ENCODE results near the gene PLXDC1.

The PLXDC1 gene

DNA sequence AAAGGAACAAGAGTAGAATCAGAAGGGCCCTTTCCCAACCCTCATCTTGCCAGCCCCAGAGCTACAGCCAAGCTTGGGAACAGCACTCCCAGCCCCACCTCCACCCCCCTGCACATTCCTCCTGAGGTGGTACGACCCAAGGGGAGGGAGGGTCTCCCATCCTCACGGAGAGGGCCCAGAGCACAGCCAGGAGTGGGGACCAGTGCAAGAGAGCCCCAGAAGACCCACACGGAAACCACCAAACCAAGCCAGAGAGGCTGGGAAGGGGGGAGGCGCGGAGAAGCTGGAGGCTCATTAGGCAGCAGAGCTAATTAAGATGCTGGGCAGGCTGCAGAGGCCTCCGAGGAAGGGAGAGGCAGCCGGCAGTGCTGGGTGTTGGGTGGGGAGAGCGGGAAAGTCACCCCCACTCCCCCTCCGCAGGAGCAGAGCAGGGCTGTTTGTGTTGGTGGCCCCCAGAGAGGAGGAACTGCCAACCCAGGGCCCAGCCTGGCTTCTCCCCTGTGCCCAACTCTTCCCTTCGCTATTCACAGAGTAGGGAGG, 43.6 kb upstream of the PLXDC1 start:
- Histone ChIP-seq H3K9me3 (ENCODE audit: insufficient read depth, low read depth, low read length) (no peaks in the 10 kb centered on the region), H3K36me3 (ENCODE audit: insufficient read depth, low read length) (peaks cover 41% of the 10 kb centered on the region), H3K27ac (ENCODE audit: low read depth, low read length) (peak overlapping the region; percentile 14), H3K4me1 (ENCODE audit: insufficient read depth, low read length) (peaks cover 18% of the 10 kb centered on the region), H3K4me3 (ENCODE audit: low read length) (peak overlapping the region; percentile 79), H3K9ac (ENCODE audit: low read depth, low read length) (no peak overlapping the region), H3K27me3 (ENCODE audit: insufficient read depth, low read length) (no peaks in the 10 kb centered on the region)
- WGBS, result 22% methylated on average over 5 of the region's 10 CpGs

DNA sequence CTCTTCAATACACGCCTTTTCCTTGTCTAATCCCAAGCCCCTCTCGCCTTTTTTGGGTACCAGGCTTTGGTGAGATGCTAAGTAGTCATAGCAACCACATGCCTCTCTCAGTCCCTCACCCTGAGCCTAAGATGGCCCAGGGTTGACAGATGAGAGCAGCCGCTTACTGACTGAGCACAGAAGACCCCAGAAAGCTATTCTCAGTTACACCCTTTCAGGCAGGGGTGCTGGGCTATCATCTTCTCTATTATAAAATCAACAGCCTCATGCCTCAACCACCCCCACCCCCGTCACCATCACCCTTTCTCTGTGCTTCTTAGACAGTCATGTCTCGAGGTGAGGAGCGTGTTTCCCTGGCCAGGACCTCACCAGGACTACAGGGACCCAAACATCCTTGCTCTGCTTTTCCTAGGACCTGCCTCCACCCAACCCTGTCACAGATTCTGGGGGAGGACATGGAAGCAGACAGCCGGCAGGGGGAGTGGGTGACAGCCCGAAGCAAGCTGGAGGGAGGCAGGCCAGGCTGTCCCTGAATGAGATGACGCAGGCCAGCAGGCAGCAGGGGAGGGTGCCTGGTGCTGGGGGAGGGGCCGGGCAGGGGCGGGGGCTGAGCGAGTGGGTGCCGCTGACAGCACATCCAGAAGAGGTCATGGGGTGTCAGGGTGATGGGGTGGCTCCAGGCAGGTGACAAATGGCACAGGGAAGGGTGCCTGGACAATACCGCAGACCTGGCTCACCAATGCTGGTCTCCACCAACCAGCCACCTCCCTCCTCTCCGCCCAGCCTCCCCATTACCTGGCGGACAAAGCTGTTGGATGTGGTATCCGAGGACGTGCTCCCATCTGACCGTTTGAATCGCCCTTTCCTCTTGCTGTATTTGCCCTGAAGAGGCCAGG, 42.9 kb upstream of the PLXDC1 start:
- Histone ChIP-seq H3K36me3 (ENCODE audit: insufficient read depth, low read length) (peaks cover 42% of the 10 kb centered on the region), H3K9me3 (ENCODE audit: insufficient read depth, low read depth, low read length) (no peaks in the 10 kb centered on the region), H3K27me3 (ENCODE audit: insufficient read depth, low read length) (no peaks in the 10 kb centered on the region), H3K4me3 (ENCODE audit: low read length) (peak overlapping the region; percentile 79), H3K4me1 (ENCODE audit: insufficient read depth, low read length) (peaks cover 18% of the 10 kb centered on the region), H3K27ac (ENCODE audit: low read depth, low read length) (peak overlapping the region; percentile 14; the same call in 1 of the 2 replicates), H3K9ac (ENCODE audit: low read depth, low read length) (no peak overlapping the region)
- WGBS, result 33% methylated on average over 20 of the region's 20 CpGs

GRCh38 chr17:39193346-39193745, 41.9 kb upstream of the PLXDC1 start:
- peaks cover 48% of the 10 kb centered on the region for H3K36me3 ChIP-seq (ENCODE audit: insufficient read depth, low read length)
- peaks cover 18% of the 10 kb centered on the region for H3K4me1 ChIP-seq (ENCODE audit: insufficient read depth, low read length)
- 87% methylated on average over 9 of the region's 10 CpGs for WGBS
- no peaks in the 10 kb centered on the region for H3K27me3 ChIP-seq (ENCODE audit: insufficient read depth, low read length)
- no peak overlapping the region for H3K4me3 ChIP-seq (ENCODE audit: low read length)
- no peak overlapping the region for H3K9ac ChIP-seq (ENCODE audit: low read depth, low read length)
- no peaks in the 10 kb centered on the region for H3K9me3 ChIP-seq (ENCODE audit: insufficient read depth, low read depth, low read length)
- no peak overlapping the region for H3K27ac ChIP-seq (ENCODE audit: low read depth, low read length)

DNA sequence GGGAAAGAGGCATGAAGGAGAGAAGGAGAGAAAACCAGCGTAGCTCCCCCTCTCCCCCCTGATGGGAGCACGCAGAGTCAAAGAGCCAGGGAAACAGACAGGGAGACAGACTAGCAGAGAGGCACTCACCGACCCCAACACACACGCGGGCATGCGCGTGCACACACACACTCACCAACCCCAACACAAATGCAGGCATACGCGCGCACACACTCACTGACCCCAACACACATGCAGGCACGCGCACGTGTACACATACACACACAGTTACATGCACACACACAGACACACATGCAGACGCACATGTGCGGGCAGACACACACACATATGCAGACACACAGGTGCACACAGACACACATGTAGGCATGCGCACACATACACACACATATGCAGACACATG, 41.5 kb upstream of the PLXDC1 start:
- H3K4me3 ChIP-seq (ENCODE audit: low read length), result no peak overlapping the region
- no peaks in the 10 kb centered on the region for H3K27me3 ChIP-seq (ENCODE audit: insufficient read depth, low read length)
- no peak overlapping the region for H3K27ac ChIP-seq (ENCODE audit: low read depth, low read length)
- H3K36me3 ChIP-seq (ENCODE audit: insufficient read depth, low read length), result peaks cover 52% of the 10 kb centered on the region
- no peaks in the 10 kb centered on the region for H3K9me3 ChIP-seq (ENCODE audit: insufficient read depth, low read depth, low read length)
- 95% methylated on average over 16 of the region's 16 CpGs for WGBS
- no peak overlapping the region for H3K9ac ChIP-seq (ENCODE audit: low read depth, low read length)
- H3K4me1 ChIP-seq (ENCODE audit: insufficient read depth, low read length), result peaks cover 18% of the 10 kb centered on the region

DNA sequence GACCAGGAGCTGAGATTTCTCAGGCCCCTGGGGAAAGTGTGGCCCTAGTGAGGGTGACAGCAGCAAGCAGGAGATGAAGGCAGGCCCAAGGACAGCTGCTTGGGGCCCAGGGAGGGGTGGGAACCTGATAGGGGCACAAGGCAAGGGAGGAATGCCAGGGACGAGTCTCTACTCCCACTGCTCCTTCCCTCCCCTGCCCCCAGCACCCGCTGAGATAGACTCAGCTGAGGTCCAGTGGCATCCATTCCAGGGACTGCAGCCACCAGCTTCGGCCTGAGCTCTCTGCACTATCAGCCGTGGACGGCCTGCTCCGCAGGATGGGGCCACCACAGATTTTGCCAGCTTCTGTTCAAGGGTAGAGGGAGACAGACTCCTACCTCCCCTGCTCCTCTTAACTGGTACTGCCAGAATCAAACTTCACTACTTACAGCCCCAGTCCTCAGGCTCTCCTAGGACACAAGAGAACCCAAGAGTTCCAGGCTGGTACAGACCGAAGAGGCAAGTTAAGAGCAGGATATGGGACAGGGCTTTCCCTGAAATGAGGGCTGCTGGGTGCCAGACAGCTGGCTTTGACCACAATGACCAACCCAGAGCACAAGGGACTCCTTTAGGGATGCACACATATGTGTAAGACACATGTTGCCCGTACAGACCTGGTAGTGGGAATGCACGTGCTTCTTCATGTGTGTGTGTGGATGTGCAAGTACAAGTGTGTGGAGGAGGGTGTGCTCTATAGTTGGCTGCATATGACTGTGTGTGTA, 40.5 kb upstream of the PLXDC1 start:
- H3K36me3 ChIP-seq (ENCODE audit: insufficient read depth, low read length), result peaks cover 62% of the 10 kb centered on the region
- H3K27ac ChIP-seq (ENCODE audit: low read depth, low read length), result no peak overlapping the region
- no peak overlapping the region for H3K9ac ChIP-seq (ENCODE audit: low read depth, low read length)
- H3K4me1 ChIP-seq (ENCODE audit: insufficient read depth, low read length), result peaks cover 18% of the 10 kb centered on the region
- H3K9me3 ChIP-seq (ENCODE audit: insufficient read depth, low read depth, low read length), result no peaks in the 10 kb centered on the region
- 90% methylated on average over 9 of the region's 9 CpGs for WGBS
- no peaks in the 10 kb centered on the region for H3K27me3 ChIP-seq (ENCODE audit: insufficient read depth, low read length)
- H3K4me3 ChIP-seq (ENCODE audit: low read length), result no peak overlapping the region

DNA sequence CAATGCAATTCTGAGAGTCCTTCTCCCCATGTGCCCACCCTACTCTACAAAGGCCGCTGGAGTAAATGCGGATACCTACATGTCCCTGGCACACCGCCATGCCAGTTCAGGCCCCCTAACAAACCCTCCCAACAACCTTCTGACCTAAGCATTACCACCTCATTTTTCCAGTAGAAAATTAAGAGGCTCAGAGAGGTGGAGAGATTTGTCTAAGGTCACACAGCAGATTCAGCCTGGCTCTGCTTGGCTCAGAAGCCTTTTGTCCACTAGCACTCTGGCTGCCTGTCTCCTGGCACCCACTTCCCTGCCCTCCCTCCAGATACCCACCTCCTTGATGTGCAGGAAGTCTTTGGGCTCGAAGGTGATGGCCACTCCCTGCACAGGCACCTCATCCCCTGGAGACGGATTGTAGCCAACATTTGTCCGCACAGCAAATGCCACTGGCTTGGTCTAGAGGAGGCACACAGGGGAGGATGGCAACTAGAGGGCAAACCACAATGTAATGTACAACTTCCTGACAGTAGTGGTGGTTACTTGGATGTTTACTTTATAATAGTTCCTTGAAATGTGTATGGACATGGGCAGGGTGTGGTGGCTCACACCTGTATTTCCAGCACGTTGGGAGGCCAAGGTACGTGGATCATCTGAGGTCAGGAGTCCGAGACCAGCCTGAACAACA, 35.9 kb upstream of the PLXDC1 start:
- H3K36me3 ChIP-seq (ENCODE audit: insufficient read depth, low read length), result peaks cover 86% of the 10 kb centered on the region
- 95% methylated on average over 9 of the region's 9 CpGs for WGBS

GRCh38 chr17:39186481-39187002, 35.1 kb upstream of the PLXDC1 start:
- Histone ChIP-seq H3K4me3 (ENCODE audit: low read length) (no peak overlapping the region), H3K27me3 (ENCODE audit: insufficient read depth, low read length) (no peaks in the 10 kb centered on the region), H3K9ac (ENCODE audit: low read depth, low read length) (no peak overlapping the region), H3K36me3 (ENCODE audit: insufficient read depth, low read length) (peaks cover 80% of the 10 kb centered on the region), H3K4me1 (ENCODE audit: insufficient read depth, low read length) (no peaks in the 10 kb centered on the region), H3K9me3 (ENCODE audit: insufficient read depth, low read depth, low read length) (no peaks in the 10 kb centered on the region), H3K27ac (ENCODE audit: low read depth, low read length) (no peak overlapping the region)
- 95% methylated on average over 15 of the region's 15 CpGs for WGBS

More for the DNA sequence above, 35.9 kb upstream of the PLXDC1 start:
- no peaks in the 10 kb centered on the region for H3K4me1 ChIP-seq (ENCODE audit: insufficient read depth, low read length)
- H3K27me3 ChIP-seq (ENCODE audit: insufficient read depth, low read length), result no peaks in the 10 kb centered on the region
- no peak overlapping the region for H3K9ac ChIP-seq (ENCODE audit: low read depth, low read length)
- H3K9me3 ChIP-seq (ENCODE audit: insufficient read depth, low read depth, low read length), result no peaks in the 10 kb centered on the region
- no peak overlapping the region for H3K4me3 ChIP-seq (ENCODE audit: low read length)
- H3K27ac ChIP-seq (ENCODE audit: low read depth, low read length), result no peak overlapping the region

DNA sequence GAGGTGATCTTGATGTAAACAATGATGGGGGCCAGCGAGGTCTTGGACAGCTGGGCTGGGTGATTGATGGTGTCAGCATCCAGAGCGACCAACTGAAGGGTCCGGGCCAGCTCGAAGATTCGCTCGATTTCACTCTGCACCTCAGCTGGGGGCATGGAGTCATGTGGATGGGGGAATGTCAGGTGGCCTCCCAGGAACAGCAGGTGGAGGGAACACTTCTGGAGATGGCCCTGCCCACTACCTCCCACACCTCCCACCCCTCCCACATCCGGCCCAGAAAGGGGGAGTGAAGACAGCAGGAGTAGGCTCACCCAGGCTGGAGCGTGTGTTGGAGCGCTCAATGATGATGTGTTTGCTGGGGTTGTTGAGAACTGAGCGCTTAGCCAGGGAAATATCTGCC, 32.3 kb upstream of the PLXDC1 start:
- Histone ChIP-seq H3K9ac (ENCODE audit: low read depth, low read length) (no peak overlapping the region), H3K27ac (ENCODE audit: low read depth, low read length) (no peak overlapping the region), H3K4me3 (ENCODE audit: low read length) (no peak overlapping the region), H3K9me3 (ENCODE audit: insufficient read depth, low read depth, low read length) (no peaks in the 10 kb centered on the region), H3K27me3 (ENCODE audit: insufficient read depth, low read length) (no peaks in the 10 kb centered on the region), H3K4me1 (ENCODE audit: insufficient read depth, low read length) (no peaks in the 10 kb centered on the region), H3K36me3 (ENCODE audit: insufficient read depth, low read length) (peaks cover 74% of the 10 kb centered on the region)
- 91% methylated on average over 10 of the region's 10 CpGs for WGBS

- Histone ChIP-seq H3K36me3 (ENCODE audit: insufficient read depth, low read length) (peaks cover 72% of the 10 kb centered on the region), H3K27ac (ENCODE audit: low read depth, low read length) (no peak overlapping the region), H3K27me3 (ENCODE audit: insufficient read depth, low read length) (no peaks in the 10 kb centered on the region), H3K4me3 (ENCODE audit: low read length) (no peak overlapping the region), H3K4me1 (ENCODE audit: insufficient read depth, low read length) (no peaks in the 10 kb centered on the region), H3K9ac (ENCODE audit: low read depth, low read length) (no peak overlapping the region), H3K9me3 (ENCODE audit: insufficient read depth, low read depth, low read length) (no peaks in the 10 kb centered on the region)
- 92% methylated on average over 5 of the region's 5 CpGs for WGBS
Observed at GRCh38 chr17:39183045-39183444, 31.6 kb upstream of the PLXDC1 start.

DNA sequence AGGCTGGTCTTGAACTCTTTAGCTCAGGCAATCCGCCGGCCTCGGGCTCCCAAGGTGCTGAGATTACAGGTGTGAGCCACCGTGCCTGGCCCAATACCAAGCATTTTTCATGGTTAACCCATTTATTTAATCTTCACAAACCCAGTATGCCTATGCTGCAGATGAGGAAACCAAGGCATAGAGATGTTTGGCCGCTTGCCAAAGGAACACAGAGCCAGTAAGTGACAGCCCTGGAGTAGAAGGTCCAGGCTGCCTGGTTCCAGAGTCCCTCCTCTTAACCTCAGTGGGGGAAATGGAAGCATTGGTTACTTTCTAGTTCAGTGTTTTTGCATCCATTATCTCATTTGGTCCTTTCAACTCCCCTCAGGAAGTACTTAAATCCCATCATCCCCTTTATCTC, 29.9 kb upstream of the PLXDC1 start:
- 96% methylated on average over 5 of the region's 5 CpGs for WGBS
- H3K9me3 ChIP-seq (ENCODE audit: insufficient read depth, low read depth, low read length), result no peaks in the 10 kb centered on the region
- H3K9ac ChIP-seq (ENCODE audit: low read depth, low read length), result no peak overlapping the region
- H3K4me1 ChIP-seq (ENCODE audit: insufficient read depth, low read length), result no peaks in the 10 kb centered on the region
- no peak overlapping the region for H3K4me3 ChIP-seq (ENCODE audit: low read length)
- H3K27me3 ChIP-seq (ENCODE audit: insufficient read depth, low read length), result no peaks in the 10 kb centered on the region
- H3K27ac ChIP-seq (ENCODE audit: low read depth, low read length), result no peak overlapping the region
- H3K36me3 ChIP-seq (ENCODE audit: insufficient read depth, low read length), result peaks cover 63% of the 10 kb centered on the region

Data from HUES64 (cell line).